DOHH2 (cell line): ENCODE measurements around the gene NRAP.

Source experiments
- H3F3A ChIP-seq: fragments of 200-600 bp; sonication (generic), shearing (Covaris generic); 2 replicates; pipeline ENCODE4 v1.6.0; 2016; ENCODE audit warnings: antibody characterized with exemption, mild to moderate bottlenecking; ENCODE audit not compliant: control insufficient read depth, insufficient read depth
- H3K27ac ChIP-seq: fragments of 200-600 bp; sonication (generic); 2 replicates; pipeline ENCODE4 v1.5.1; 2014; ENCODE audit warnings: low read depth, mild to moderate bottlenecking, low read length, moderate library complexity
- H3K27me3 ChIP-seq: fragments of 200-600 bp; sonication (generic); 2 replicates; pipeline ENCODE4 v1.6.1; 2014; ENCODE audit warnings: mild to moderate bottlenecking, low read length, mixed read lengths; ENCODE audit not compliant: control insufficient read depth
- H3K36me3 ChIP-seq: fragments of 200-600 bp; sonication (generic); 2 replicates; pipeline ENCODE4 v1.6.1; 2014; ENCODE audit warnings: mild to moderate bottlenecking, low read length, moderate library complexity, mixed read lengths; ENCODE audit not compliant: control insufficient read depth
- H3K4me1 ChIP-seq: fragments of 200-600 bp; sonication (generic); 2 replicates; pipeline ENCODE4 v1.6.1; 2014; ENCODE audit warnings: mild to moderate bottlenecking, low read length, mixed read lengths; ENCODE audit not compliant: control insufficient read depth
- H3K4me2 ChIP-seq: fragments of 200-600 bp; sonication (generic); 2 replicates; pipeline ENCODE4 v1.6.0; 2014; ENCODE audit warnings: mild to moderate bottlenecking, low read length, moderate library complexity
- H3K4me3 ChIP-seq: fragments of 200-600 bp; sonication (generic); 2 replicates; pipeline ENCODE4 v1.5.1; 2014; ENCODE audit warnings: mild to moderate bottlenecking, low read length, mixed read lengths
- H3K79me2 ChIP-seq: fragments of 200-600 bp; sonication (generic); 2 replicates; pipeline ENCODE4 v1.6.1; 2014; ENCODE audit warnings: mild to moderate bottlenecking, low read length, mixed read lengths; ENCODE audit not compliant: control insufficient read depth
- H3K9me2 ChIP-seq: fragments of 200-600 bp; sonication (generic); replicated peaks from 2 replicates; pipeline ENCODE4 v1.6.1; 2014; ENCODE audit warnings: mild to moderate bottlenecking, low read length, mixed read lengths; ENCODE audit not compliant: control insufficient read depth
- H3K9me3 ChIP-seq: fragments of 200-600 bp; sonication (generic); 2 replicates; pipeline ENCODE4 v1.6.1; 2014; ENCODE audit warnings: antibody characterized with exemption, low read length, mixed read lengths; ENCODE audit not compliant: control insufficient read depth, insufficient read depth
- H4K20me1 ChIP-seq: fragments of 200-600 bp; sonication (generic); 2 replicates; pipeline ENCODE4 v1.6.0; 2014; ENCODE audit warnings: low read depth, mild to moderate bottlenecking, antibody characterized with exemption, low read length, moderate library complexity; ENCODE audit not compliant: control insufficient read depth, insufficient read depth
- CTCF ChIP-seq: fragments of 200-600 bp; sonication (generic); IDR thresholded peaks from one replicate; pipeline ENCODE4 v1.5.1; 2014; ENCODE audit warnings: antibody characterized with exemption, mild to moderate bottlenecking, low read depth, low read length; ENCODE audit not compliant: poor library complexity, severe bottlenecking
- EZH2phosphoT487 ChIP-seq: fragments of 200-600 bp; sonication (generic); IDR thresholded peaks from 2 replicates; pipeline ENCODE4 v1.6.1; 2017; ENCODE audit warnings: borderline replicate concordance, mild to moderate bottlenecking, antibody characterized with exemption, low read length, moderate library complexity, mixed read lengths

NRAP gene

DNA sequence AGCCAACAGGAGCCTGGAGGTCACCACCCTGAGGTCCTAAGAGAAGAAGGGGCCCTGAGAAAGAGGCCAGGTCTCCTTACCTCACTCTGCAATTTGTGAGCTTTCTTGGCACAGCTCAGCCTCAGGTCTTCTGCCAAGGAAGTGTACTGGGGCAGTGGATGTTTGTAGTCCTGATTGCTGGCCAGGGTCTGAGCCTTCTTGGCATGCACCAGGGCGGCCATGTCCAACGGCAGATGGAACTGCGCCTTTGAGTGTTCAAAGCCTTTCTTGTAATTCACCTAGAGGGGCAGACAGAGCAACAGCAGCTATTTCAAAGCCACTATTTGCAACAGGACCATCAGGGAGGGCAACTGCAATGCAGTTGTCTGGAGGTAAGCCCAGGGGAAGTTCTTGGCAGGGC is 51.7 kb downstream of the NRAP start:
- Histone ChIP-seq H4K20me1 (no peaks in the 10 kb centered on the region), H3K9me2 (no peaks in the 10 kb centered on the region), H3F3A (no peaks in the 10 kb centered on the region), H3K4me2 (no peak overlapping the region), H3K27ac (no peak overlapping the region), H3K4me3 (no peak overlapping the region), H3K4me1 (no peaks in the 10 kb centered on the region), H3K27me3 (no peaks in the 10 kb centered on the region), H3K9me3 (no peaks in the 10 kb centered on the region), H3K36me3 (no peaks in the 10 kb centered on the region), H3K79me2 (no peaks in the 10 kb centered on the region)
- no peak for TF ChIP-seq EZH2phosphoT487
- TF ChIP-seq CTCF: no peak

GRCh38 chr10:113610631-113611601 is 52.9 kb downstream of the NRAP start:
- Histone ChIP-seq H3K9me3 (no peaks in the 10 kb centered on the region), H3K4me1 (no peaks in the 10 kb centered on the region), H3K36me3 (no peaks in the 10 kb centered on the region), H3K27ac (no peak overlapping the region), H3K79me2 (no peaks in the 10 kb centered on the region), H3F3A (no peaks in the 10 kb centered on the region), H4K20me1 (no peaks in the 10 kb centered on the region), H3K4me3 (no peak overlapping the region), H3K4me2 (no peak overlapping the region), H3K9me2 (no peaks in the 10 kb centered on the region), H3K27me3 (no peaks in the 10 kb centered on the region)
- no peak for TF ChIP-seq CTCF
- TF ChIP-seq EZH2phosphoT487: no peak

- H3K4me1 ChIP-seq: no peaks in the 10 kb centered on the region
- TF ChIP-seq CTCF (no peak), EZH2phosphoT487 (no peak)
- no peak overlapping the region for H3K27ac ChIP-seq
- no peaks in the 10 kb centered on the region for H3F3A ChIP-seq
- no peaks in the 10 kb centered on the region for H3K36me3 ChIP-seq
- H3K9me3 ChIP-seq: no peaks in the 10 kb centered on the region
- no peaks in the 10 kb centered on the region for H3K9me2 ChIP-seq
- no peaks in the 10 kb centered on the region for H3K79me2 ChIP-seq
- no peaks in the 10 kb centered on the region for H4K20me1 ChIP-seq
- no peak overlapping the region for H3K4me3 ChIP-seq
- H3K27me3 ChIP-seq: no peaks in the 10 kb centered on the region
- no peak overlapping the region for H3K4me2 ChIP-seq
These were observed 54.1 kb downstream of the NRAP start for GRCh38 chr10:113609704-113610108.
